Measurements from ENCODE around the gene HES3.

Gene HES3

GRCh38 chr1:6285336-6285735 lies 41.4 kb downstream of the HES3 start:
- H3K4me3 ChIP-seq (ENCODE audit: control insufficient read depth, low read depth, low read length): no peak overlapping the region
- DNase-seq (ENCODE audit: low read depth): no peak
- TF ChIP-seq CTCF (IDR thresholded peaks at IDR 0.05; ENCODE audit: control insufficient read depth, insufficient read depth, low read depth, low read length, missing control alignments): no peak

GRCh38 chr1:6286266-6286665 lies 42.3 kb downstream of the HES3 start:
- no peak for TF ChIP-seq CTCF (IDR thresholded peaks at IDR 0.05; ENCODE audit: control insufficient read depth, insufficient read depth, low read depth, low read length, missing control alignments)
- no peak for DNase-seq (ENCODE audit: low read depth)
- no peak overlapping the region for H3K4me3 ChIP-seq (ENCODE audit: control insufficient read depth, low read depth, low read length)

GRCh38 chr1:6287029-6287428 lies 43.0 kb downstream of the HES3 start:
- no peak overlapping the region for H3K4me3 ChIP-seq (ENCODE audit: control insufficient read depth, low read depth, low read length)
- no peak for DNase-seq (ENCODE audit: low read depth)
- TF ChIP-seq CTCF (IDR thresholded peaks at IDR 0.05; ENCODE audit: control insufficient read depth, insufficient read depth, low read depth, low read length, missing control alignments): no peak

GRCh38 chr1:6287431-6287886 lies 43.5 kb downstream of the HES3 start:
- TF ChIP-seq CTCF (IDR thresholded peaks at IDR 0.05; ENCODE audit: control insufficient read depth, insufficient read depth, low read depth, low read length, missing control alignments): no peak
- DNase-seq (ENCODE audit: low read depth): no peak
- no peak overlapping the region for H3K4me3 ChIP-seq (ENCODE audit: control insufficient read depth, low read depth, low read length)

GRCh38 chr1:6288026-6288425 lies 44.0 kb downstream of the HES3 start:
- no peak for DNase-seq (ENCODE audit: low read depth)
- no peak for TF ChIP-seq CTCF (IDR thresholded peaks at IDR 0.05; ENCODE audit: control insufficient read depth, insufficient read depth, low read depth, low read length, missing control alignments)
- no peak overlapping the region for H3K4me3 ChIP-seq (ENCODE audit: control insufficient read depth, low read depth, low read length)

DNA sequence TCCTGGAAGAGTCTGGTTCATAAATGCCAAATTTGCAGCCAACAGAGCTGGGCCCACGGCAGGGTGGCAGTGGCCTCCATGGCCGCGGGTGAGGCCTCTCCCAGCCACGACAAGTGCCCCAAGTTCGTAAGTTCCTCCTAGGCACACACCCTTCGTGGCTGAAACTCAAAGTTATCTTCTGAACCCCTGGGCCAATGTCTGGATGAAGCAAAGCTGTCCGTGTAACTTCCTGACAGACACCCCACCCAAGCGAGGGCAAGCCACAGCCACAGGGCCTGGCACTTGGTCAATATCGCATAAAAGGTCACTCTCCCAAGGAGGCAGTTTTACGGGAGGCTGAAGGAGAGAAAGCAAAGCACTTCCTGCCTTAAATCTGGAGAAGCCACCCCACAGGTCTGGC lies 44.7 kb downstream of the HES3 start:
- no peak for TF ChIP-seq CTCF (IDR thresholded peaks at IDR 0.05; ENCODE audit: control insufficient read depth, insufficient read depth, low read depth, low read length, missing control alignments)
- no peak overlapping the region for H3K4me3 ChIP-seq (ENCODE audit: control insufficient read depth, low read depth, low read length)
- no peak for DNase-seq (ENCODE audit: low read depth)

DNA sequence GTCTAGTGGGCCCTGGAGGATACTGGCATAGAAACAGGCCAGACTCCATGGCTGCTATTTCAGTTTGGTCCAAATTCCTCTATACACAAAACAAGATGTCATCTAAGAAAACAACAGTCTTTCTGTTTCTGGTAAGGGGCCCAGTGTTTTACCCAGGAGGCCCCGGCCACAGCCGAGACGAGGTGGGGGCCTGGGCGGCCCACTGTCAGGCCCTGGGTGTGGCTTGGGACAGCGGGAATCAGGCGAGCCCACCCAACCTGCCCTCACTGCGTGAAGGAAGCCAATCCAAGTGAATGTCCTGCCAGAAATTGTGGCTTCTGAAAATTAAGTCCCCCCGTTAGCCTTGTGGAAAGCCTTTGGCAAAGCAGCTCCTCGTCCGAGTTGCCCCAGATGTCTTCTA lies 48.1 kb downstream of the HES3 start:
- TF ChIP-seq CTCF (IDR thresholded peaks at IDR 0.05; ENCODE audit: control insufficient read depth, insufficient read depth, low read depth, low read length, missing control alignments): no peak
- H3K4me3 ChIP-seq (ENCODE audit: control insufficient read depth, low read depth, low read length): no peak overlapping the region
- no peak for DNase-seq (ENCODE audit: low read depth)

All from AG09309 (cell line).